ENCODE measurements around the gene SMCHD1. TPM values are rescaled to one million over a fixed set of nuclear protein-coding genes. Genes with fewer than 3 reads are reported as not detected.
A peak's percentile ranks its signal among the peaks of the same experiment; 100 is the strongest.

Gene SMCHD1
- total RNA-seq, 1 donor from 2014 or later: 71.2 TPM

DNA sequence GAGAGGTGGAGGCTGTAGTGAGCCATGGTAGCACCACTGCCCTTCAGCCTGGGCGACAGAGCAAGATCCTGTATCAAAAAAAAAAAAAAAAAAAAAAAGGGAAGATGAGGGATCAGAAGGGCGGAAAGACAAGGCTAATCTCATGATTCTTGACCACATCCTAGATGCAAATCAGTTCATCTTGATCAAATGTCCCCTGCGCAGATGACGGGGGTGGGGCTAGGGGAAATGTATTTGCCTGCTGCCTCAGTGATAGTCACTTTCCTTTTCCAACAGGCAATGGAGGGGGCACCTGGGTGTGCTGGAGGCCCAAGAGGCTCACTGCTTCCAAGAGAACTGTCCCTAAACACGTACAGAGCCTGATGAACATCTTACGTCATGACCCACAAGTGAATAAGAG, 187.6 kb downstream of the SMCHD1 start:
- Mint-ChIP-seq H3K9me3 (peaks cover 10% of the 10 kb centered on the region), H3K27me3 (ENCODE audit: low read depth) (peaks cover 49% of the 10 kb centered on the region), H3K4me1 (peaks cover 12% of the 10 kb centered on the region), H3K4me3 (no peak overlapping the region), H3K36me3 (no peaks in the 10 kb centered on the region), H3K27ac (no peak overlapping the region)
- DNase-seq (ENCODE audit: low spot score in 2 of 2, unreplicated experiment in 2 of 2): no peak
- TF ChIP-seq, protein P1, sequence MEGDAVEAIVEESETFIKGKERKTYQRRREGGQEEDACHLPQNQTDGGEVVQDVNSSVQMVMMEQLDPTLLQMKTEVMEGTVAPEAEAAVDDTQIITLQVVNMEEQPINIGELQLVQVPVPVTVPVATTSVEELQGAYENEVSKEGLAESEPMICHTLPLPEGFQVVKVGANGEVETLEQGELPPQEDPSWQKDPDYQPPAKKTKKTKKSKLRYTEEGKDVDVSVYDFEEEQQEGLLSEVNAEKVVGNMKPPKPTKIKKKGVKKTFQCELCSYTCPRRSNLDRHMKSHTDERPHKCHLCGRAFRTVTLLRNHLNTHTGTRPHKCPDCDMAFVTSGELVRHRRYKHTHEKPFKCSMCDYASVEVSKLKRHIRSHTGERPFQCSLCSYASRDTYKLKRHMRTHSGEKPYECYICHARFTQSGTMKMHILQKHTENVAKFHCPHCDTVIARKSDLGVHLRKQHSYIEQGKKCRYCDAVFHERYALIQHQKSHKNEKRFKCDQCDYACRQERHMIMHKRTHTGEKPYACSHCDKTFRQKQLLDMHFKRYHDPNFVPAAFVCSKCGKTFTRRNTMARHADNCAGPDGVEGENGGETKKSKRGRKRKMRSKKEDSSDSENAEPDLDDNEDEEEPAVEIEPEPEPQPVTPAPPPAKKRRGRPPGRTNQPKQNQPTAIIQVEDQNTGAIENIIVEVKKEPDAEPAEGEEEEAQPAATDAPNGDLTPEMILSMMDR (IDR thresholded peaks at IDR 0.05; ENCODE audit: unreplicated experiment): no peak

DNA sequence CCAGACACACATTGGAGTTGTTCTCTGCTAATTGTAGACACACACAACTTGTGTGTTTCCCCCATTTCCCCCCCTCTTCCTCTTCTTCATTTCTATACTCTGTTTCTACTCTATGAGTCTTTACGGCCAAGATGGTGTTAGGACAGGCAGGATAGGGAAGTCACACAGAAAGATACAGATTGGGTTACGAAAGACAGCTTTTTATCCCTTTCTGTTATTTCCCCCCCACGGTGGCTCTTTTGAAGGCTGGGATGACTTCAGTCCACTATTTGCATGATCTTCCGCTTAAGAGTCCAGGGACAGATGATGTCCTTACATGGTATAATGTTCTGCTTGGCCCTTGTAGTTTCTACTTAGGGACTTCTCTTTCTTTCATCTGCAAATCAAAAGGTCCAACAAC, 189.6 kb downstream of the SMCHD1 start:
- no peak for DNase-seq (ENCODE audit: low spot score in 2 of 2, unreplicated experiment in 2 of 2)
- Mint-ChIP-seq H3K36me3 (no peaks in the 10 kb centered on the region), H3K4me3 (no peak overlapping the region), H3K27me3 (ENCODE audit: low read depth) (peaks cover 68% of the 10 kb centered on the region), H3K9me3 (no peaks in the 10 kb centered on the region), H3K4me1 (peaks cover 17% of the 10 kb centered on the region), H3K27ac (no peak overlapping the region)
- TF ChIP-seq, protein P1 (IDR thresholded peaks at IDR 0.05; ENCODE audit: unreplicated experiment): no peak

DNA sequence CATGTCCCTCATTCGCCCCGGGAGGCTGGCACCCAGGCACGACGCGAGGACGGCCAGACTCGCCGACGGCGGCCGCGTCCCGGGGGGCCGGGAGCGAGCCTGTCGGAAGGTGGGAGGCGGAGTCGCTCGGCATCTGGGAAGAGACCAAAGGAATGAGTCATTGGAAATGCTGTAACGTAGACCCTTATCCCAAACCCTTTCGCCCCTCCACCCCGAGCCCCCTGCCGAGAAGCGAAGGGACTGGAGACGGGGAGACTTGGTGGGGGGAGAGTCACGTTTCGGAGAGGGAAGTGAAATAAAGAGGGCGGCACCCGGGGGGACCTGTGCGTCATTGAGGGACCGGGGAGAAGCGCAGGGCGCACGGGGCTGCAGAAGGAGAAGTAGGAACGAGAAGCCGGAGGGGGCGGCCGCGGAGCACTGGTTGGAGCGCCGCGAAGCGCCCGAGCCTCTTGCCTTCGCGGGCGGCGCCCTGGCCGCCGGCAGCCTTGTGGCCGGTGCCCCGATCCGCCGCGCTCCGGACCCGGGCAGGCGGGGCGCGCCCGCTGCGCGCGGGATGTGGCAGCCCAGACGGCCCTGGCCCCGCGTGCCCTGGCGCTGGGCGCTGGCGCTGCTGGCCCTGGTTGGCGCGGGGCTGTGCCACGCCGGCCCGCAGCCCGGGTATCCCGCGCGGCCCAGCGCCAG, 191.2 kb downstream of the SMCHD1 start, which contains the start of gene EMILIN2:
Gene EMILIN2, plus strand, starts transcription at position 371 of the 681 bp plus-strand sequence. Its CDS starts 183 bp downstream, at position 554.
- peak within 1 kb of the TSS; percentile 79 for H3K4me3 Mint-ChIP-seq
- DNase-seq (ENCODE audit: low spot score in 2 of 2, unreplicated experiment in 2 of 2): peak in 1 of 2 experiments; percentile 63
- H3K4me1 Mint-ChIP-seq: peaks cover 17% of the 10 kb centered on the region
- peaks cover 70% of the 10 kb centered on the region for H3K27me3 Mint-ChIP-seq (ENCODE audit: low read depth)
- no peaks in the 10 kb centered on the region for H3K36me3 Mint-ChIP-seq
- H3K27ac Mint-ChIP-seq: peak within 1 kb of the TSS; percentile 76
- H3K9me3 Mint-ChIP-seq: no peaks in the 10 kb centered on the region
- TF ChIP-seq, protein P1 (IDR thresholded peaks at IDR 0.05; ENCODE audit: unreplicated experiment): no peak

- H3K27ac Mint-ChIP-seq: peak overlapping the region; percentile 55
These were observed 192.1 kb downstream of the SMCHD1 start for GRCh38 chr18:2847317-2848246.

More at GRCh38 chr18:2847317-2848246, 192.1 kb downstream of the SMCHD1 start:
- Mint-ChIP-seq H3K9me3 (no peaks in the 10 kb centered on the region), H3K4me3 (peak overlapping the region; percentile 79), H3K4me1 (peaks cover 17% of the 10 kb centered on the region), H3K27me3 (ENCODE audit: low read depth) (peaks cover 69% of the 10 kb centered on the region), H3K36me3 (no peaks in the 10 kb centered on the region)
- peak in 1 of 2 experiments; percentile 51 for DNase-seq (ENCODE audit: low spot score in 2 of 2, unreplicated experiment in 2 of 2)
- TF ChIP-seq, protein P1 (IDR thresholded peaks at IDR 0.05; ENCODE audit: unreplicated experiment): no peak
